Measurements from ENCODE around the gene CSN2. TPM values are rescaled to one million over a fixed set of nuclear protein-coding genes. Genes with fewer than 3 reads are reported as not detected.
"Not testable (repeated sequence)": the region's sequence is repeated elsewhere in the genome, so short reads cannot be mapped to it uniquely, and the experiment has no call there.

The CSN2 gene
- total RNA-seq, 1 donor from 2014 or later = not detected

- H3K9me3 ChIP-seq = no peaks in the 10 kb centered on the region
- H3K4me3 ChIP-seq = no peak overlapping the region
- intact Hi-C loops (cut with DNase I) = no loop called here
These were observed 29.0 kb downstream of the CSN2 start for GRCh38 chr4:69936566-69936965.

GRCh38 chr4:69934150-69934549 lies 31.4 kb downstream of the CSN2 start:
- TF ChIP-seq POLR2A (IDR thresholded peaks at IDR 0.05) = no peak
- no peak for TF ChIP-seq CTCF (IDR thresholded peaks at IDR 0.05)
- no peak for TF ChIP-seq POLR2AphosphoS5 (IDR thresholded peaks at IDR 0.05; ENCODE audit: insufficient read depth in 1 of 2, low read depth in 1 of 2)

More at GRCh38 chr4:69936566-69936965, 29.0 kb downstream of the CSN2 start:
- no peak overlapping the region for H3K27ac ChIP-seq
- H3K36me3 ChIP-seq = no peaks in the 10 kb centered on the region
- no peak for DNase-seq (ENCODE audit: extremely low spot score in 2 of 2)
- H3K27me3 ChIP-seq = no peaks in the 10 kb centered on the region
- TF ChIP-seq POLR2A (IDR thresholded peaks at IDR 0.05) = no peak
- TF ChIP-seq CTCF (IDR thresholded peaks at IDR 0.05) = no peak
- H3K4me1 ChIP-seq = no peaks in the 10 kb centered on the region

DNA sequence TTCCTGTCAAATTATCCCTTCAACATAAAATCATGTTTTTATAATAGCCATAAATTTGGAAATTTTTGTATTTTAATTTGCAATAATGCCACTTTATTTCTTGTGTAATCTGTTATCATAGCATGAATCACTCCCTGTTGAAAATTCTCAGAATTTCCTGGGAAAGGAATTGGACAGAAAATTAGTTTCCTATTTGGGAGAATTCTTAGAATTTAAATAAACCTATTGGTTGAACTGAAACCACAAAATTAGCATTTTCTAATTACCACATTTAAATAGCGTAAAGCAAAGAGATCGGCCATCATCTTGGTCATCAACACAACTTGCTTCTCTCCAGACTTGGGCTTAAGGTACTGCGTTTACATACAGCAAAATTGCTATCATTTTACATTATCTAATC lies 34.8 kb downstream of the CSN2 start, which contains the start of gene CSN1S1:
TSS of gene CSN1S1 (plus strand) at position 301 of the 400 bp plus-strand sequence. CDS start 1,488 bp downstream, outside the sequence.
- no peaks in the 10 kb centered on the region for H3K36me3 ChIP-seq
- no peaks in the 10 kb centered on the region for H3K4me1 ChIP-seq
- intact Hi-C loops (cut with DNase I) = no loop called here
- H3K9me3 ChIP-seq = no peaks in the 10 kb centered on the region
- DNase-seq (ENCODE audit: extremely low spot score in 2 of 2) = no peak
- H3K27me3 ChIP-seq = no peaks in the 10 kb centered on the region
- H3K27ac ChIP-seq = no peak within 1 kb of the TSS
- no peak within 1 kb of the TSS for H3K4me3 ChIP-seq
- no peak for TF ChIP-seq POLR2A (IDR thresholded peaks at IDR 0.05)
- TF ChIP-seq CTCF (IDR thresholded peaks at IDR 0.05) = no peak
- no peak for TF ChIP-seq POLR2AphosphoS5 (IDR thresholded peaks at IDR 0.05; ENCODE audit: insufficient read depth in 1 of 2, low read depth in 1 of 2)

More at GRCh38 chr4:69934150-69934549, 31.4 kb downstream of the CSN2 start:
- H3K4me3 ChIP-seq = no peak overlapping the region
- no peak overlapping the region for H3K27ac ChIP-seq
- no peaks in the 10 kb centered on the region for H3K36me3 ChIP-seq
- H3K4me1 ChIP-seq = no peaks in the 10 kb centered on the region
- no peaks in the 10 kb centered on the region for H3K27me3 ChIP-seq
- no peaks in the 10 kb centered on the region for H3K9me3 ChIP-seq
- no peak for DNase-seq (ENCODE audit: extremely low spot score in 2 of 2)
- intact Hi-C loops (cut with DNase I) = no loop called here

GRCh38 chr4:69923782-69924410 lies 41.6 kb downstream of the CSN2 start:
- DNase-seq (ENCODE audit: extremely low spot score in 2 of 2); intact Hi-C loops (cut with DNase I); H3K27ac ChIP-seq; H3K4me3 ChIP-seq; H3K27me3 ChIP-seq; H3K9me3 ChIP-seq; H3K4me1 ChIP-seq; H3K36me3 ChIP-seq: not testable (repeated sequence)

DNA sequence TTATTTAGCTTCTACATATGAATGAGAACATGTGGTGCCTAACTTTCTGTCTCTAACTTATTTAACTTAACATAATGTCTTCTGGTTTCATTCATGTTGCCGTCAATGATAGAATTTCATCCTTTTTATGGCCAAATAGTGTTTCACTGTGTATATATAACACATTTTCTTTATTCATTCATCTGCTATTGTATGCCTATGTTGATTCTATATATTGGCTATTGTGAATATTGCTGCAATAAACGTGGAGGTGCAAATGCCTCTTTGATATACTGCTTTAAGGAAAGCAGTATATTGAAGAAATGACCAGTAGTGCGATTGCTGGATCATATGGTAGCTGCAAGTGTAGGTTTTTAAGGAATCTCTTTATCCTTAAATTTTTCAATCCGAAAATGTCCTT lies 44.7 kb downstream of the CSN2 start:
- no peak overlapping the region for H3K27ac ChIP-seq
- H3K9me3 ChIP-seq = no peaks in the 10 kb centered on the region
- H3K4me1 ChIP-seq = no peaks in the 10 kb centered on the region
- TF ChIP-seq POLR2A (IDR thresholded peaks at IDR 0.05) (no peak), CTCF (IDR thresholded peaks at IDR 0.05) (no peak), POLR2AphosphoS5 (IDR thresholded peaks at IDR 0.05; ENCODE audit: insufficient read depth in 1 of 2, low read depth in 1 of 2) (no peak)
- no peak overlapping the region for H3K4me3 ChIP-seq
- DNase-seq (ENCODE audit: extremely low spot score in 2 of 2) = no peak
- H3K27me3 ChIP-seq = no peaks in the 10 kb centered on the region
- H3K36me3 ChIP-seq = no peaks in the 10 kb centered on the region
- intact Hi-C loops (cut with DNase I) = no loop called here
